ENCODE measurements around the gene AK9.

Gene AK9

GRCh38 chr6:109450801-109451200 is 240.2 kb downstream of the AK9 start:
- no peak for TF ChIP-seq SIN3A (IDR thresholded peaks at IDR 0.05; ENCODE audit: borderline replicate concordance, insufficient read depth, low read length)
- TF ChIP-seq FOXP2 (optimal IDR thresholded peaks at IDR 0.05; ENCODE audit: borderline replicate concordance, extremely low read depth, extremely low read length, insufficient read depth) = no peak
- no peak for TF ChIP-seq TAF1 (IDR thresholded peaks at IDR 0.05; ENCODE audit: borderline replicate concordance, insufficient read depth, low read length)
- no peak for TF ChIP-seq REST (IDR thresholded peaks at IDR 0.05; ENCODE audit: insufficient read depth in 1 of 2, low read depth in 2 of 2, low read length in 2 of 2)
- no peak for TF ChIP-seq POLR2AphosphoS5 (IDR thresholded peaks at IDR 0.05; ENCODE audit: low read depth, low read length)

GRCh38 chr6:109449795-109450673 is 241.0 kb downstream of the AK9 start:
- TF ChIP-seq TAF1 (IDR thresholded peaks at IDR 0.05; ENCODE audit: borderline replicate concordance, insufficient read depth, low read length) (no peak), FOXP2 (optimal IDR thresholded peaks at IDR 0.05; ENCODE audit: borderline replicate concordance, extremely low read depth, extremely low read length, insufficient read depth) (no peak), SIN3A (IDR thresholded peaks at IDR 0.05; ENCODE audit: borderline replicate concordance, insufficient read depth, low read length) (no peak), POLR2AphosphoS5 (IDR thresholded peaks at IDR 0.05; ENCODE audit: low read depth, low read length) (no peak), REST (IDR thresholded peaks at IDR 0.05; ENCODE audit: insufficient read depth in 1 of 2, low read depth in 2 of 2, low read length in 2 of 2) (no peak)

GRCh38 chr6:109449064-109449794 is 241.8 kb downstream of the AK9 start:
- TF ChIP-seq SIN3A (IDR thresholded peaks at IDR 0.05; ENCODE audit: borderline replicate concordance, insufficient read depth, low read length) (no peak), POLR2AphosphoS5 (IDR thresholded peaks at IDR 0.05; ENCODE audit: low read depth, low read length) (no peak; the same call in 1 of the 2 replicates), FOXP2 (optimal IDR thresholded peaks at IDR 0.05; ENCODE audit: borderline replicate concordance, extremely low read depth, extremely low read length, insufficient read depth) (no peak), REST (IDR thresholded peaks at IDR 0.05; ENCODE audit: insufficient read depth in 1 of 2, low read depth in 2 of 2, low read length in 2 of 2) (no peak), TAF1 (IDR thresholded peaks at IDR 0.05; ENCODE audit: borderline replicate concordance, insufficient read depth, low read length) (no peak)

GRCh38 chr6:109448615-109449014 is 242.4 kb downstream of the AK9 start:
- TF ChIP-seq TAF1 (IDR thresholded peaks at IDR 0.05; ENCODE audit: borderline replicate concordance, insufficient read depth, low read length) (no peak), SIN3A (IDR thresholded peaks at IDR 0.05; ENCODE audit: borderline replicate concordance, insufficient read depth, low read length) (no peak), POLR2AphosphoS5 (IDR thresholded peaks at IDR 0.05; ENCODE audit: low read depth, low read length) (no peak), REST (IDR thresholded peaks at IDR 0.05; ENCODE audit: insufficient read depth in 1 of 2, low read depth in 2 of 2, low read length in 2 of 2) (no peak), FOXP2 (optimal IDR thresholded peaks at IDR 0.05; ENCODE audit: borderline replicate concordance, extremely low read depth, extremely low read length, insufficient read depth) (no peak)
